WTC11 (cell line): ENCODE data around the gene KNDC1. TPM values are rescaled to one million over a fixed set of nuclear protein-coding genes. Genes with fewer than 3 reads are reported as not detected.

ENCODE experiments used
- ATAC-seq: fragments of 200-7000 bp; cut with Tn5 transposase; 2 replicates; pipeline ENCODE4 v1.10.0; 2021; ENCODE audit warnings: mild to moderate bottlenecking, moderate library complexity
- CTCF ChIA-PET: fragments of 300-600 bp; sonication (Branson Sonifier 250); formaldehyde crosslinking; loops from one replicate; lab custom pipeline; 2021; ENCODE audit warnings: antibody characterized with exemption; lab: Charles Lee
- POLR2A ChIA-PET: fragments of 350-600 bp; sonication (Branson Sonifier 250); formaldehyde crosslinking; loops from one replicate; lab custom pipeline; 2021; ENCODE audit warnings: antibody characterized with exemption; lab: Charles Lee
- DNase-seq: peaks from one replicate; pipeline ENCODE4 v3.0.0; 2021; ENCODE audit warnings: low spot score
- H3K27ac Mint-ChIP-seq: 2 replicates; pipeline ENCODE4 v1.8.0; 2021; ENCODE audit warnings: mixed read lengths
- H3K27me3 Mint-ChIP-seq: 2 replicates; pipeline ENCODE4 v1.8.0; 2021; ENCODE audit warnings: low read depth, mild to moderate bottlenecking, moderate library complexity, mixed read lengths
- H3K36me3 Mint-ChIP-seq: 2 replicates; pipeline ENCODE4 v1.8.0; 2021; ENCODE audit warnings: mixed read lengths
- H3K4me1 Mint-ChIP-seq: 2 replicates; pipeline ENCODE4 v1.8.0; 2022; ENCODE audit warnings: mixed read lengths
- H3K4me3 Mint-ChIP-seq: 2 replicates; pipeline ENCODE4 v1.8.0; 2021; ENCODE audit warnings: mild to moderate bottlenecking, moderate library complexity, mixed read lengths
- H3K9me3 Mint-ChIP-seq: 2 replicates; pipeline ENCODE4 v1.8.0; 2021; ENCODE audit warnings: mixed read lengths
- CBFB ChIP-seq: sonication (generic); formaldehyde crosslinking; IDR thresholded peaks from 2 replicates; pipeline ENCODE4 v1.8.1; 2022; ENCODE audit warnings: mild to moderate bottlenecking, low read depth, missing genetic modification reagents
- CDX4 ChIP-seq: fragments of 250-450 bp; sonication (Bioruptor Pico); IDR thresholded peaks from 2 replicates; pipeline ENCODE4 v1.9.0; 2021; ENCODE audit warnings: moderate library complexity, mild to moderate bottlenecking, inconsistent platforms, borderline replicate concordance
- CTCF ChIP-seq: fragments of 200-600 bp; IDR thresholded peaks from 2 replicates; pipeline ENCODE4 v1.8.0; 2022; ENCODE audit warnings: antibody characterized with exemption
- ESRRA ChIP-seq: sonication (generic); formaldehyde crosslinking; IDR thresholded peaks from 2 replicates; pipeline ENCODE4 v1.8.1; 2022; ENCODE audit warnings: mild to moderate bottlenecking, missing genetic modification reagents, borderline replicate concordance
- FOXK1 ChIP-seq: sonication (generic); formaldehyde crosslinking; IDR thresholded peaks from 2 replicates; pipeline ENCODE4 v1.8.0; 2022; ENCODE audit warnings: mild to moderate bottlenecking, moderate library complexity, missing genetic modification reagents
- FOXP4 ChIP-seq: sonication (generic); formaldehyde crosslinking; IDR thresholded peaks from 2 replicates; pipeline ENCODE4 v1.8.0; 2022; ENCODE audit warnings: mild to moderate bottlenecking, missing genetic modification reagents
- GTF2I ChIP-seq: fragments of 250-450 bp; sonication (Bioruptor Pico); conservative IDR thresholded peaks from 2 replicates; pipeline ENCODE4 v1.4.0; 2021; ENCODE audit warnings: mild to moderate bottlenecking
- MXD4 ChIP-seq: fragments of 250-450 bp; sonication (Bioruptor Pico); IDR thresholded peaks from 2 replicates; pipeline ENCODE4 v1.8.0; 2021; ENCODE audit warnings: mild to moderate bottlenecking, moderate library complexity, borderline replicate concordance
- NFYB ChIP-seq: sonication (generic); formaldehyde crosslinking; conservative IDR thresholded peaks from 2 replicates; pipeline ENCODE4 v1.8.0; 2022; ENCODE audit warnings: low read depth, missing genetic modification reagents
- NR1H2 ChIP-seq: sonication (generic); formaldehyde crosslinking; IDR thresholded peaks from 2 replicates; pipeline ENCODE4 v1.9.0; 2021; ENCODE audit warnings: mild to moderate bottlenecking, moderate library complexity, missing genetic modification reagents
- NR2C2 ChIP-seq: sonication (generic); formaldehyde crosslinking; IDR thresholded peaks from 2 replicates; pipeline ENCODE4 v1.8.0; 2022; ENCODE audit warnings: mild to moderate bottlenecking, missing genetic modification reagents
- NR3C1 ChIP-seq: sonication (generic); formaldehyde crosslinking; conservative IDR thresholded peaks from 2 replicates; pipeline ENCODE4 v1.8.1; 2023; ENCODE audit warnings: low read depth, mild to moderate bottlenecking, missing genetic modification reagents
- OVOL2 ChIP-seq: fragments of 250-450 bp; sonication (Bioruptor Pico); IDR thresholded peaks from 2 replicates; pipeline ENCODE4 v1.9.0; 2021; ENCODE audit warnings: mild to moderate bottlenecking, borderline replicate concordance
- PREB ChIP-seq: sonication (generic); formaldehyde crosslinking; IDR thresholded peaks from 2 replicates; pipeline ENCODE4 v1.8.1; 2022; ENCODE audit warnings: mild to moderate bottlenecking, missing genetic modification reagents, moderate library complexity, borderline replicate concordance
- RELA ChIP-seq: sonication (generic); formaldehyde crosslinking; IDR thresholded peaks from 2 replicates; pipeline ENCODE4 v1.8.1; 2022; ENCODE audit warnings: missing genetic modification reagents, mild to moderate bottlenecking, borderline replicate concordance
- ZNF532 ChIP-seq: fragments of 250-450 bp; sonication (Bioruptor Pico); IDR thresholded peaks from 2 replicates; pipeline ENCODE4 v1.9.0; 2021; ENCODE audit warnings: mild to moderate bottlenecking, borderline replicate concordance
- ZNF671 ChIP-seq: fragments of 250-450 bp; sonication (Bioruptor Pico); IDR thresholded peaks from 2 replicates; pipeline ENCODE4 v1.8.0; 2021; ENCODE audit warnings: mild to moderate bottlenecking
- total RNA-seq: library from RNA; stranded (reverse); gene quantifications from 3 replicates; pipeline ENCODE4 v1.2.3, GENCODE V29; 2021
- TF ChIP-seq, protein P1 (sequence below): sonication (generic); formaldehyde crosslinking; IDR thresholded peaks from 2 replicates; pipeline ENCODE4 v1.8.1; 2022; ENCODE audit warnings: low read depth, missing genetic modification reagents, borderline replicate concordance
- TF ChIP-seq, protein P2 (sequence below): sonication (generic); formaldehyde crosslinking; IDR thresholded peaks from 2 replicates; pipeline ENCODE4 v1.8.0; 2022; ENCODE audit warnings: mild to moderate bottlenecking, missing genetic modification reagents

KNDC1 gene
- total RNA-seq, 1 experiment from 2014 or later, result 26.6 TPM

DNA sequence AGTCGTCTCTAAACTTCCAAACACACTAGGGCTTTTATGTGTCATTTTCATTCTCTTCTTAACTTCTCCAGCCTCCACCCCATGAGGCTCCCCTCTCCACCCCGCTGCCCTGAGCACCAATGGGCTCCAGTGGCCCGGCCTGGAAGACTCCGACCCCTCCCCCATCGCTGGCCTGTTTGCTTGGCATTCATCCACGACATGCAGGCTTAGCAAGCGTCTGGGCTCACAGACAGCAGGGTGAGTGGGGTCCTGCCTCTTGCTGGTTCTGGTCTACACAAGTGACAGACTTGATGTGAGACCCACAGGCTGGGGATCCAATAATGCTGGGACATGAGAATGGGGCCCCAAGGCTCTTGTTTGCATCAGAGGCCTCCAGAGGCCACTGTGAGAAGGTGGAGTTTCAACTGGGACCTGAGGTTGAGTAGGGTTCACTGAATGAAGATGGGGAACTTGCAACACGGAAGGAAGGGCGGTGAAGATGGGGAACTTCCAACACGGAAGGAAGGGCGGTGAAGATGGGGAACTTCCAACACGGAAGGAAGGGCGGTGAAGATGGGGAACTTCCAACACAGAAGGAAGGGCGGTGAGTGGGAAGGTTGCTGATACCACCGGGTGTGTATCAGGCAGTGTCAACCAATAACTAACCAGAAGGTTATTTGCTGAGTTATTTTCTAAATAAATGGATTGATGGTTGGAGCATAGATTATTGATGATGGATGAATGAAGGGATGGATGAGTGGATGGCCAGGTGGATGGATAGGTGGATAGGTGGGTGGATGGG lies 14.0 kb downstream of the KNDC1 start:
- CTCF ChIA-PET, result no interaction called here
- H3K36me3 Mint-ChIP-seq, result peaks cover 35% of the 10 kb centered on the region
- H3K9me3 Mint-ChIP-seq, result peaks cover 45% of the 10 kb centered on the region
- H3K4me3 Mint-ChIP-seq, result no peak overlapping the region
- TF ChIP-seq RELA (CRISPR knock-in tag), result no peak
- no peak for TF ChIP-seq CDX4 (CRISPR knock-in tag)
- TF ChIP-seq OVOL2 (CRISPR knock-in tag), result no peak
- no peak for TF ChIP-seq ZNF671 (CRISPR knock-in tag)
- no peak for TF ChIP-seq ZNF532 (CRISPR knock-in tag)
- no peak for TF ChIP-seq NFYB (CRISPR knock-in tag)
- no peak for TF ChIP-seq GTF2I (CRISPR knock-in tag)
- no peak for TF ChIP-seq CBFB (CRISPR knock-in tag)
- TF ChIP-seq ESRRA (CRISPR knock-in tag), result no peak
- no peak for TF ChIP-seq FOXP4 (CRISPR knock-in tag)
- no peak for TF ChIP-seq CTCF
- TF ChIP-seq NR1H2 (CRISPR knock-in tag), result no peak
- TF ChIP-seq, protein P1, sequence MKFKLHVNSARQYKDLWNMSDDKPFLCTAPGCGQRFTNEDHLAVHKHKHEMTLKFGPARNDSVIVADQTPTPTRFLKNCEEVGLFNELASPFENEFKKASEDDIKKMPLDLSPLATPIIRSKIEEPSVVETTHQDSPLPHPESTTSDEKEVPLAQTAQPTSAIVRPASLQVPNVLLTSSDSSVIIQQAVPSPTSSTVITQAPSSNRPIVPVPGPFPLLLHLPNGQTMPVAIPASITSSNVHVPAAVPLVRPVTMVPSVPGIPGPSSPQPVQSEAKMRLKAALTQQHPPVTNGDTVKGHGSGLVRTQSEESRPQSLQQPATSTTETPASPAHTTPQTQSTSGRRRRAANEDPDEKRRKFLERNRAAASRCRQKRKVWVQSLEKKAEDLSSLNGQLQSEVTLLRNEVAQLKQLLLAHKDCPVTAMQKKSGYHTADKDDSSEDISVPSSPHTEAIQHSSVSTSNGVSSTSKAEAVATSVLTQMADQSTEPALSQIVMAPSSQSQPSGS (CRISPR knock-in tag), result no peak
- no peak for TF ChIP-seq NR3C1 (CRISPR knock-in tag)
- TF ChIP-seq FOXK1 (CRISPR knock-in tag), result no peak
- TF ChIP-seq MXD4 (CRISPR knock-in tag), result no peak
- no peak for TF ChIP-seq NR2C2
- TF ChIP-seq, protein P2, sequence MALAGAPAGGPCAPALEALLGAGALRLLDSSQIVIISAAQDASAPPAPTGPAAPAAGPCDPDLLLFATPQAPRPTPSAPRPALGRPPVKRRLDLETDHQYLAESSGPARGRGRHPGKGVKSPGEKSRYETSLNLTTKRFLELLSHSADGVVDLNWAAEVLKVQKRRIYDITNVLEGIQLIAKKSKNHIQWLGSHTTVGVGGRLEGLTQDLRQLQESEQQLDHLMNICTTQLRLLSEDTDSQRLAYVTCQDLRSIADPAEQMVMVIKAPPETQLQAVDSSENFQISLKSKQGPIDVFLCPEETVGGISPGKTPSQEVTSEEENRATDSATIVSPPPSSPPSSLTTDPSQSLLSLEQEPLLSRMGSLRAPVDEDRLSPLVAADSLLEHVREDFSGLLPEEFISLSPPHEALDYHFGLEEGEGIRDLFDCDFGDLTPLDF (CRISPR knock-in tag), result no peak
- TF ChIP-seq PREB (CRISPR knock-in tag), result no peak
- DNase-seq (no peak), ATAC-seq (no peak)
- H3K27me3 Mint-ChIP-seq, result no peaks in the 10 kb centered on the region; the same call in 1 of the 2 replicates
- H3K4me1 Mint-ChIP-seq, result no peaks in the 10 kb centered on the region
- H3K27ac Mint-ChIP-seq, result no peak overlapping the region
- POLR2A ChIA-PET, result no interaction called here
